KMS-11 (cell line): ENCODE data around the gene LDHAL6A.

Source experiments
- H2AFZ ChIP-seq: fragments of 200-600 bp; sonication (generic); 2 replicates; pipeline ENCODE4 v1.6.1; 2016; ENCODE audit warnings: antibody characterized with exemption, mixed run types, low read depth
- H3K27ac ChIP-seq: fragments of 200-600 bp; sonication (generic); 2 replicates; pipeline ENCODE4 v1.6.1; 2016; ENCODE audit warnings: mild to moderate bottlenecking, mixed run types
- H3K27me3 ChIP-seq: fragments of 200-600 bp; sonication (generic); 2 replicates; pipeline ENCODE4 v1.6.1; 2017; ENCODE audit warnings: mild to moderate bottlenecking, low read depth, mixed run types, moderate library complexity; ENCODE audit not compliant: insufficient read depth
- H3K36me3 ChIP-seq: fragments of 200-600 bp; sonication (generic); 2 replicates; pipeline ENCODE4 v1.6.1; 2017; ENCODE audit warnings: mild to moderate bottlenecking, mixed run types; ENCODE audit not compliant: insufficient read depth
- H3K4me1 ChIP-seq: fragments of 200-600 bp; sonication (generic); 2 replicates; pipeline ENCODE4 v1.6.1; 2016; ENCODE audit warnings: mild to moderate bottlenecking, low read depth, mixed run types; ENCODE audit not compliant: poor library complexity, severe bottlenecking
- H3K4me2 ChIP-seq: fragments of 200-600 bp; sonication (generic); 2 replicates; pipeline ENCODE4 v1.7.0; 2016; ENCODE audit warnings: mild to moderate bottlenecking, mixed run types
- H3K4me3 ChIP-seq: fragments of 200-600 bp; sonication (generic); IDR thresholded peaks from 2 replicates; pipeline ENCODE4 v1.6.1; 2017; ENCODE audit warnings: low read depth, low read length, mixed read lengths; ENCODE audit not compliant: insufficient read depth
- H3K79me2 ChIP-seq: fragments of 200-600 bp; sonication (generic); 2 replicates; pipeline ENCODE4 v1.6.1; 2016; ENCODE audit warnings: low read depth, mixed run types; ENCODE audit not compliant: insufficient read depth
- H3K9ac ChIP-seq: fragments of 200-600 bp; sonication (generic); 2 replicates; pipeline ENCODE4 v1.6.1; 2016; ENCODE audit warnings: mild to moderate bottlenecking, mixed run types
- H4K20me1 ChIP-seq: fragments of 200-600 bp; sonication (generic); 2 replicates; pipeline ENCODE4 v1.6.1; 2016; ENCODE audit warnings: mild to moderate bottlenecking, mixed run types; ENCODE audit not compliant: insufficient read depth
- CTCF ChIP-seq: fragments of 200-600 bp; sonication (generic); conservative IDR thresholded peaks from 2 replicates; pipeline ENCODE4 v1.6.1; 2017; ENCODE audit warnings: low read depth, mild to moderate bottlenecking, antibody characterized with exemption, low read length, moderate library complexity, mixed read lengths

Gene LDHAL6A

DNA sequence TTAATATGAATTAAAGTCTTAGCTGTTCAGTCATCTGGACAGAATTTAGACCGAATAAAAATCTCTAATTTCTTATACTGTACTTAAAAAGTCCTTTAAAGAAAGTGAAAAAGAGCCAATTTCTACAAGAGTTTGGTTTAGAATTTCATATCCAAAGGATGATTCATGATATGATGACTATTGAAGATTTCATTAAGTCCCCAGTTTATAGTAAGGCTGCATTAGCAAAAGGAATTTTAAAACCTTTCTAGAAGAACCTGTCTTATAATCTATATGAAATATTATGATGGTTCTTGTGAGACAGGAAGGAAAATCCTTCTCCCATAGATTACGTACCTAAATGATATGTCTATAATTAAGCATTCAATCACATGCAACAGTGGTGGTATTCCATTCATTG lies 36.3 kb downstream of the LDHAL6A start:
- no peaks in the 10 kb centered on the region for H3K4me1 ChIP-seq
- no peak overlapping the region for H2AFZ ChIP-seq
- TF ChIP-seq CTCF, result no peak
- no peak overlapping the region for H3K27ac ChIP-seq
- no peak overlapping the region for H3K9ac ChIP-seq
- no peak overlapping the region for H3K4me2 ChIP-seq
- H3K79me2 ChIP-seq, result no peaks in the 10 kb centered on the region
- no peaks in the 10 kb centered on the region for H4K20me1 ChIP-seq
- H3K36me3 ChIP-seq, result no peaks in the 10 kb centered on the region
- H3K27me3 ChIP-seq, result no peaks in the 10 kb centered on the region
- H3K4me3 ChIP-seq, result no peak overlapping the region

DNA sequence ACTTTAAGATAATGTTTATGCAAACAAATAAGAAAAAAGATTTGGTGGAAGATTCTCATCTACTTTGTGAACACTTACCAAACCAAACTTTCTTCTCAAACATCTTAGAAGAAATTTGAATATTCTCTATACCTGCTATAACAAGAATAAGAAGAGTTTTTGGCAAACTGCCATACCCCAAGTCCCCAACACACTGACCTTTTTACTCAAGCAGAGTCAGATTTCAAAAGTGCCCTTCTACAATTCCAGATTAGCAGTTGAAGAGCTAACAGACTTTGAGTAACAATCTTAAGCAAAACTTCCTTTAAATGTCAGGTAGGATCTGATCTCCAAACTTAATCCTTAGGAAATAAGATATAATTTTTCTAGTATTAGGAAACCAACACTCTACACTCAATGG lies 37.2 kb downstream of the LDHAL6A start:
- H3K27me3 ChIP-seq, result no peaks in the 10 kb centered on the region
- H3K4me1 ChIP-seq, result no peaks in the 10 kb centered on the region
- H3K9ac ChIP-seq, result no peak overlapping the region
- H2AFZ ChIP-seq, result no peak overlapping the region
- H3K4me3 ChIP-seq, result no peak overlapping the region
- TF ChIP-seq CTCF, result no peak
- H3K4me2 ChIP-seq, result no peak overlapping the region
- H3K36me3 ChIP-seq, result no peaks in the 10 kb centered on the region
- H3K27ac ChIP-seq, result no peak overlapping the region
- no peaks in the 10 kb centered on the region for H3K79me2 ChIP-seq
- H4K20me1 ChIP-seq, result no peaks in the 10 kb centered on the region

DNA sequence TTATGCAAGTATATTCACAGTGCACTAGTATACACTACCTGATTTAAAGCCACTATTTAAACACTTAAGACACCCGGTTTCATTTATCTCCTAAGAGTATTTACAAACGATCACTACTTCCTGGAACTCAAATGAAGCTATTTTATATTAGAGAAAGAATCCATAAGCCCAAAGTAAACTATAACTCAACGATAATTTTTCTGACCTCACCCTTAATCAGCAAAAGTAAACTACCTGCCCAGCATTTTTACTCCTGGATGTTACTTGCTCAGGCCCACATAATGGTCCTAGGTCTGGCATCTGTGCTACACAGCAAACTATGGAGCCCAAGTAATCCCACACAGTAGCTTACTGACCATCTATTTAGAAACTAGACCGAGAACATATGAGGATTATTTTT lies 37.7 kb downstream of the LDHAL6A start:
- Histone ChIP-seq H3K27me3 (no peaks in the 10 kb centered on the region), H3K36me3 (no peaks in the 10 kb centered on the region), H3K4me3 (no peak overlapping the region), H4K20me1 (no peaks in the 10 kb centered on the region), H3K4me1 (no peaks in the 10 kb centered on the region), H3K27ac (no peak overlapping the region), H3K79me2 (no peaks in the 10 kb centered on the region), H3K9ac (no peak overlapping the region), H2AFZ (no peak overlapping the region), H3K4me2 (no peak overlapping the region)
- no peak for TF ChIP-seq CTCF

DNA sequence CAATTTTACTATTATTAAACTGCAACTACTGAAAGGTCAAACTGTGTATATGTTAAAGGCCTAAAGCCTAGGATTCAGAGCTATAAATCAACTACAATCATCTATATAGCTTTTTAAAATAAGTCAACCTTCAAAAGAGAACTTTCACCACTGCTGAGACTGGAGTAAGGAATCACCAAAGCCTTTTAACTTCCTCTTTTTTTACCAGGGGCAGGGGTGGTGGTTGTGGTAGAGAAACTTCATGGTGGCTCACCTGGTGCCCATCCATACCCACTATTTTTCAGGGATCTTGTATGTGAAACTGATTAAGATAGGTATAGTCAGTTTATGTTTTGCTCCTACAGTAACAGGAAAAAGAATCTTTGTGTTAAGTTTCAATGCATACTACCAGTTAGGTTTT lies 39.6 kb downstream of the LDHAL6A start:
- Histone ChIP-seq H2AFZ (no peak overlapping the region), H3K27me3 (no peaks in the 10 kb centered on the region), H4K20me1 (no peaks in the 10 kb centered on the region), H3K4me1 (no peaks in the 10 kb centered on the region), H3K9ac (no peak overlapping the region), H3K4me3 (no peak overlapping the region), H3K27ac (no peak overlapping the region), H3K4me2 (no peak overlapping the region), H3K36me3 (peaks cover 6% of the 10 kb centered on the region; the same call in 1 of the 2 replicates), H3K79me2 (no peaks in the 10 kb centered on the region)
- TF ChIP-seq CTCF, result no peak
